Measurements from ENCODE around the gene AKT1S1.
A peak's percentile ranks its signal among the peaks of the same experiment; 100 is the strongest.

AKT1S1 gene

GRCh38 chr19:49853852-49854377 lies 23.2 kb downstream of the AKT1S1 start:
- DNase-seq (ENCODE audit: low spot score), result no peak

- DNase-seq (ENCODE audit: low spot score), result no peak
These were observed 24.5 kb downstream of the AKT1S1 start for GRCh38 chr19:49852631-49853126.

GRCh38 chr19:49851456-49852259 lies 25.5 kb downstream of the AKT1S1 start:
- no peak for DNase-seq (ENCODE audit: low spot score)

GRCh38 chr19:49850487-49851342 lies 26.4 kb downstream of the AKT1S1 start, which contains the start of gene PTOV1:
Gene PTOV1 (plus strand): TSS chr19:49851159.
- peak; percentile 95 for DNase-seq (ENCODE audit: low spot score)

- no peak for DNase-seq (ENCODE audit: low spot score)
These were observed 27.0 kb downstream of the AKT1S1 start for GRCh38 chr19:49850221-49850486.

GRCh38 chr19:49849433-49850220 lies 27.5 kb downstream of the AKT1S1 start:
- no peak for DNase-seq (ENCODE audit: low spot score)

GRCh38 chr19:49848938-49849337 lies 28.2 kb downstream of the AKT1S1 start:
- DNase-seq (ENCODE audit: low spot score), result no peak

GRCh38 chr19:49847731-49848696 lies 29.1 kb downstream of the AKT1S1 start:
- DNase-seq (ENCODE audit: low spot score), result no peak

- DNase-seq (ENCODE audit: low spot score), result no peak
These were observed 30.7 kb downstream of the AKT1S1 start for GRCh38 chr19:49846408-49846807.

- DNase-seq (ENCODE audit: low spot score), result no peak
These were observed 31.7 kb downstream of the AKT1S1 start for GRCh38 chr19:49845414-49845813.

- DNase-seq (ENCODE audit: low spot score), result no peak
These were observed 32.7 kb downstream of the AKT1S1 start for GRCh38 chr19:49844138-49845095.

GRCh38 chr19:49843265-49843664 lies 33.9 kb downstream of the AKT1S1 start:
- DNase-seq (ENCODE audit: low spot score), result no peak

- DNase-seq (ENCODE audit: low spot score), result no peak
These were observed 36.4 kb downstream of the AKT1S1 start for GRCh38 chr19:49840736-49841249.

- DNase-seq (ENCODE audit: low spot score), result no peak
These were observed 36.8 kb downstream of the AKT1S1 start for GRCh38 chr19:49840321-49840720.

GRCh38 chr19:49839713-49840112 lies 37.4 kb downstream of the AKT1S1 start:
- DNase-seq (ENCODE audit: low spot score), result no peak

GRCh38 chr19:49838885-49839588 lies 38.1 kb downstream of the AKT1S1 start:
- no peak for DNase-seq (ENCODE audit: low spot score)

GRCh38 chr19:49837425-49837824 lies 39.7 kb downstream of the AKT1S1 start:
- DNase-seq (ENCODE audit: low spot score), result no peak

GRCh38 chr19:49837009-49837310 lies 40.2 kb downstream of the AKT1S1 start:
- no peak for DNase-seq (ENCODE audit: low spot score)
